NCI-H146 (cell line): ENCODE data around the gene GNG14.
A peak's percentile ranks its signal among the peaks of the same experiment; 100 is the strongest.
"Not testable (repeated sequence)": the region's sequence is repeated elsewhere in the genome, so short reads cannot be mapped to it uniquely, and the experiment has no call there.

ENCODE experiments used
- DNase-seq: peaks from one replicate; lab custom pipeline; 2025; lab: John Stamatoyannopoulos, UW

The GNG14 gene

GRCh38 chr19:12723641-12724426 lies 36.0 kb downstream of the GNG14 start, which contains the start of gene TNPO2:
Gene TNPO2 (minus strand): TSS chr19:12723932. CDS start chr19:12720977, 2,955 bp downstream.
- DNase-seq = peak; percentile 89

- not testable (repeated sequence) for DNase-seq
Observed at GRCh38 chr19:12725612-12726011, 37.8 kb downstream of the GNG14 start.

GRCh38 chr19:12726988-12727316 lies 39.2 kb downstream of the GNG14 start:
- DNase-seq = no peak

- no peak for DNase-seq
Observed at GRCh38 chr19:12727745-12728433, 40.1 kb downstream of the GNG14 start.

- DNase-seq = no peak
Observed at GRCh38 chr19:12730064-12730463, 42.3 kb downstream of the GNG14 start.

- no peak for DNase-seq
Observed at GRCh38 chr19:12731337-12731736, 43.5 kb downstream of the GNG14 start.

- DNase-seq = peak; percentile 30
Observed at GRCh38 chr19:12733369-12734214, 45.8 kb downstream of the GNG14 start.

- DNase-seq = peak; percentile 100
Observed at GRCh38 chr19:12736995-12737834, 49.4 kb downstream of the GNG14 start, which contains the start of gene GET3. Gene GET3 (plus strand): TSS chr19:12737497. CDS start chr19:12737506, 9 bp downstream.

GRCh38 chr19:12737835-12738351 lies 50.1 kb downstream of the GNG14 start:
- no peak for DNase-seq
